CD4-positive, alpha-beta T cell treated with Interleukin-4 for 4 hours (primary cell): ENCODE data around the gene PPP1R1A.

Experiments
- DNase-seq: peaks from one replicate; pipeline ENCODE4 v3.0.0-alpha.2; 2020

Gene PPP1R1A

GRCh38 chr12:54603173-54603814, 14.8 kb upstream of the PPP1R1A start:
- peak; percentile 71 for DNase-seq

- no peak for DNase-seq
Observed at GRCh38 chr12:54602661-54603060, 14.2 kb upstream of the PPP1R1A start.

GRCh38 chr12:54601841-54602240, 13.4 kb upstream of the PPP1R1A start:
- no peak for DNase-seq

- DNase-seq: no peak
Observed at GRCh38 chr12:54598970-54599369, 10.5 kb upstream of the PPP1R1A start.

GRCh38 chr12:54596526-54596946, 8.1 kb upstream of the PPP1R1A start:
- peak; percentile 40 for DNase-seq

GRCh38 chr12:54595471-54595870, 7.0 kb upstream of the PPP1R1A start:
- no peak for DNase-seq

GRCh38 chr12:54593725-54594124, 5.3 kb upstream of the PPP1R1A start:
- no peak for DNase-seq

GRCh38 chr12:54593135-54593534, 4.7 kb upstream of the PPP1R1A start:
- DNase-seq: no peak

GRCh38 chr12:54592316-54592715, 3.9 kb upstream of the PPP1R1A start:
- no peak for DNase-seq

- no peak for DNase-seq
Observed at GRCh38 chr12:54590978-54591591, 2.6 kb upstream of the PPP1R1A start.

GRCh38 chr12:54589964-54590363, 1.5 kb upstream of the PPP1R1A start:
- DNase-seq: no peak

GRCh38 chr12:54588890-54589267, 420 bp upstream of the PPP1R1A start:
- no peak for DNase-seq

- DNase-seq: no peak
Observed at GRCh38 chr12:54587315-54587873, 1.1 kb downstream of the PPP1R1A start.

GRCh38 chr12:54586620-54587019, 1.8 kb downstream of the PPP1R1A start:
- DNase-seq: no peak

- no peak for DNase-seq
Observed at GRCh38 chr12:54585243-54585642, 3.2 kb downstream of the PPP1R1A start.

GRCh38 chr12:54584128-54584527, 4.3 kb downstream of the PPP1R1A start:
- DNase-seq: no peak

GRCh38 chr12:54583726-54584125, 4.7 kb downstream of the PPP1R1A start:
- DNase-seq: no peak

GRCh38 chr12:54581412-54581811, 7.0 kb downstream of the PPP1R1A start:
- DNase-seq: no peak

GRCh38 chr12:54579696-54580333, 8.6 kb downstream of the PPP1R1A start:
- peak; percentile 74 for DNase-seq

- no peak for DNase-seq
Observed at GRCh38 chr12:54579258-54579657, 9.2 kb downstream of the PPP1R1A start.

- no peak for DNase-seq
Observed at GRCh38 chr12:54578778-54579177, 9.7 kb downstream of the PPP1R1A start.

- DNase-seq: no peak
Observed at GRCh38 chr12:54572881-54573280, 15.6 kb downstream of the PPP1R1A start.

- no peak for DNase-seq
Observed at GRCh38 chr12:54571193-54572188, 17.0 kb downstream of the PPP1R1A start.
